ENCODE data around the gene ZCCHC7.
"Not testable (repeated sequence)": the region's sequence is repeated elsewhere in the genome, so short reads cannot be mapped to it uniquely, and the experiment has no call there.

ZCCHC7 gene

GRCh38 chr9:37392272-37392671, 271.9 kb downstream of the ZCCHC7 start:
- Histone ChIP-seq H3K27me3 (ENCODE audit: control insufficient read depth, low read length) (no peaks in the 10 kb centered on the region), H3K36me3 (ENCODE audit: control insufficient read depth, low read length) (peaks cover 22% of the 10 kb centered on the region), H3K9me2 (replicated peaks; ENCODE audit: control insufficient read depth, low read length) (no peaks in the 10 kb centered on the region), H3K4me2 (ENCODE audit: low read length) (no peak overlapping the region), H3K9me3 (ENCODE audit: control insufficient read depth, insufficient read depth, low read length) (no peaks in the 10 kb centered on the region), H3K4me3 (ENCODE audit: low read length) (no peak overlapping the region), H4K20me1 (ENCODE audit: control insufficient read depth, insufficient read depth, low read depth, low read length) (no peaks in the 10 kb centered on the region), H3K79me2 (ENCODE audit: control insufficient read depth, low read length) (0 out of 2 replicates have a peak, but pooled peaks cover 4% of the 10 kb centered on the region), H3K4me1 (ENCODE audit: control insufficient read depth, low read length) (peaks cover 98% of the 10 kb centered on the region), H3K27ac (ENCODE audit: low read depth, low read length) (peak overlapping the region; percentile 93), H3F3A (ENCODE audit: control insufficient read depth, insufficient read depth) (peaks cover 53% of the 10 kb centered on the region)
- TF ChIP-seq CTCF (IDR thresholded peaks at IDR 0.05; ENCODE audit: low read depth, low read length, poor library complexity, severe bottlenecking) (no peak), EZH2phosphoT487 (IDR thresholded peaks at IDR 0.05; ENCODE audit: borderline replicate concordance, low read length) (no peak)

- Histone ChIP-seq H3K9me2 (replicated peaks; ENCODE audit: control insufficient read depth, low read length) (no peaks in the 10 kb centered on the region), H3K9me3 (ENCODE audit: control insufficient read depth, insufficient read depth, low read length) (no peaks in the 10 kb centered on the region), H4K20me1 (ENCODE audit: control insufficient read depth, insufficient read depth, low read depth, low read length) (no peaks in the 10 kb centered on the region), H3K4me1 (ENCODE audit: control insufficient read depth, low read length) (peaks cover 99% of the 10 kb centered on the region), H3F3A (ENCODE audit: control insufficient read depth, insufficient read depth) (peaks cover 71% of the 10 kb centered on the region), H3K4me3 (ENCODE audit: low read length) (peak overlapping the region; percentile 68), H3K27ac (ENCODE audit: low read depth, low read length) (peak overlapping the region; percentile 93), H3K79me2 (ENCODE audit: control insufficient read depth, low read length) (peaks cover 16% of the 10 kb centered on the region), H3K27me3 (ENCODE audit: control insufficient read depth, low read length) (no peaks in the 10 kb centered on the region), H3K36me3 (ENCODE audit: control insufficient read depth, low read length) (peaks cover 32% of the 10 kb centered on the region), H3K4me2 (ENCODE audit: low read length) (peak overlapping the region; percentile 85)
- TF ChIP-seq EZH2phosphoT487 (IDR thresholded peaks at IDR 0.05; ENCODE audit: borderline replicate concordance, low read length) (no peak), CTCF (IDR thresholded peaks at IDR 0.05; ENCODE audit: low read depth, low read length, poor library complexity, severe bottlenecking) (no peak)
Observed at GRCh38 chr9:37395229-37395628, 274.9 kb downstream of the ZCCHC7 start.

GRCh38 chr9:37395663-37396062, 275.3 kb downstream of the ZCCHC7 start:
- peaks cover 16% of the 10 kb centered on the region for H3K79me2 ChIP-seq (ENCODE audit: control insufficient read depth, low read length)
- no peaks in the 10 kb centered on the region for H3K9me3 ChIP-seq (ENCODE audit: control insufficient read depth, insufficient read depth, low read length)
- no peaks in the 10 kb centered on the region for H3K9me2 ChIP-seq (replicated peaks; ENCODE audit: control insufficient read depth, low read length)

GRCh38 chr9:37397948-37398347, 277.6 kb downstream of the ZCCHC7 start:
- Histone ChIP-seq H3K36me3 (ENCODE audit: control insufficient read depth, low read length) (peaks cover 24% of the 10 kb centered on the region), H3K4me3 (ENCODE audit: low read length) (peak overlapping the region; percentile 71), H3K27ac (ENCODE audit: low read depth, low read length) (peak overlapping the region; percentile 93), H3K4me1 (ENCODE audit: control insufficient read depth, low read length) (peaks cover 100% of the 10 kb centered on the region), H3K4me2 (ENCODE audit: low read length) (peak overlapping the region; percentile 93), H3K79me2 (ENCODE audit: control insufficient read depth, low read length) (peaks cover 22% of the 10 kb centered on the region), H3F3A (ENCODE audit: control insufficient read depth, insufficient read depth) (peaks cover 71% of the 10 kb centered on the region)
- H3K27me3 ChIP-seq (ENCODE audit: control insufficient read depth, low read length); H3K9me3 ChIP-seq (ENCODE audit: control insufficient read depth, insufficient read depth, low read length); H4K20me1 ChIP-seq (ENCODE audit: control insufficient read depth, insufficient read depth, low read depth, low read length); H3K9me2 ChIP-seq (replicated peaks; ENCODE audit: control insufficient read depth, low read length): not testable (repeated sequence)

More at GRCh38 chr9:37395663-37396062, 275.3 kb downstream of the ZCCHC7 start:
- Histone ChIP-seq H4K20me1 (ENCODE audit: control insufficient read depth, insufficient read depth, low read depth, low read length) (no peaks in the 10 kb centered on the region), H3K27ac (ENCODE audit: low read depth, low read length) (peak overlapping the region; percentile 93), H3K27me3 (ENCODE audit: control insufficient read depth, low read length) (no peaks in the 10 kb centered on the region), H3K4me1 (ENCODE audit: control insufficient read depth, low read length) (peaks cover 99% of the 10 kb centered on the region), H3F3A (ENCODE audit: control insufficient read depth, insufficient read depth) (peaks cover 75% of the 10 kb centered on the region), H3K36me3 (ENCODE audit: control insufficient read depth, low read length) (peaks cover 32% of the 10 kb centered on the region), H3K4me3 (ENCODE audit: low read length) (peak overlapping the region; percentile 68), H3K4me2 (ENCODE audit: low read length) (peak overlapping the region; percentile 85)
- TF ChIP-seq CTCF (IDR thresholded peaks at IDR 0.05; ENCODE audit: low read depth, low read length, poor library complexity, severe bottlenecking) = no peak
- no peak for TF ChIP-seq EZH2phosphoT487 (IDR thresholded peaks at IDR 0.05; ENCODE audit: borderline replicate concordance, low read length)
